ENCODE data around the gene PHF19.

The PHF19 gene

GRCh38 chr9:120818595-120818994 lies 58.4 kb downstream of the PHF19 start:
- Histone ChIP-seq H3K36me3 (ENCODE audit: control insufficient read depth in 2 of 2, insufficient read depth in 2 of 2, low read length in 2 of 2) (peaks cover 33 to 40% of the 10 kb centered on the region in 2 donors), H3K27ac (ENCODE audit: low read depth in 2 of 2, low read length in 2 of 2) (no peak overlapping the region), H3K4me3 (ENCODE audit: low read length in 2 of 2) (no peak overlapping the region), H3K9ac (ENCODE audit: low read depth in 1 of 2, low read length in 2 of 2) (no peak overlapping the region), H3K27me3 (ENCODE audit: control insufficient read depth in 2 of 2, insufficient read depth in 2 of 2, low read length in 2 of 2) (no peaks in the 10 kb centered on the region), H3K4me1 (ENCODE audit: control insufficient read depth in 2 of 2, insufficient read depth in 2 of 2, low read length in 2 of 2) (no peaks in the 10 kb centered on the region), H3K9me3 (ENCODE audit: control insufficient read depth in 2 of 2, low read length in 2 of 2) (no peaks in the 10 kb centered on the region)

- H3K27ac ChIP-seq (ENCODE audit: low read depth in 2 of 2, low read length in 2 of 2), result no peak overlapping the region
- no peaks in the 10 kb centered on the region for H3K9me3 ChIP-seq (ENCODE audit: control insufficient read depth in 2 of 2, low read length in 2 of 2)
- H3K4me3 ChIP-seq (ENCODE audit: low read length in 2 of 2), result no peak overlapping the region
- H3K9ac ChIP-seq (ENCODE audit: low read depth in 1 of 2, low read length in 2 of 2), result no peak overlapping the region
- peaks cover 17 to 19% of the 10 kb centered on the region in 2 donors for H3K36me3 ChIP-seq (ENCODE audit: control insufficient read depth in 2 of 2, insufficient read depth in 2 of 2, low read length in 2 of 2)
- H3K4me1 ChIP-seq (ENCODE audit: control insufficient read depth in 2 of 2, insufficient read depth in 2 of 2, low read length in 2 of 2), result no peaks in the 10 kb centered on the region
- H3K27me3 ChIP-seq (ENCODE audit: control insufficient read depth in 2 of 2, insufficient read depth in 2 of 2, low read length in 2 of 2), result no peaks in the 10 kb centered on the region
Observed at GRCh38 chr9:120815075-120815474, 61.9 kb downstream of the PHF19 start.

- H3K27me3 ChIP-seq (ENCODE audit: control insufficient read depth in 2 of 2, insufficient read depth in 2 of 2, low read length in 2 of 2), result no peaks in the 10 kb centered on the region
Observed at GRCh38 chr9:120808931-120809330, 68.1 kb downstream of the PHF19 start.

GRCh38 chr9:120807607-120808379 lies 69.2 kb downstream of the PHF19 start:
- Histone ChIP-seq H3K9me3 (ENCODE audit: control insufficient read depth in 2 of 2, low read length in 2 of 2) (peaks cover 2 to 8% of the 10 kb centered on the region in 2 donors), H3K9ac (ENCODE audit: low read depth in 1 of 2, low read length in 2 of 2) (no peak overlapping the region), H3K4me3 (ENCODE audit: low read length in 2 of 2) (no peak overlapping the region), H3K27me3 (ENCODE audit: control insufficient read depth in 2 of 2, insufficient read depth in 2 of 2, low read length in 2 of 2) (no peaks in the 10 kb centered on the region), H3K4me1 (ENCODE audit: control insufficient read depth in 2 of 2, insufficient read depth in 2 of 2, low read length in 2 of 2) (no peaks in the 10 kb centered on the region), H3K27ac (ENCODE audit: low read depth in 2 of 2, low read length in 2 of 2) (no peak overlapping the region), H3K36me3 (ENCODE audit: control insufficient read depth in 2 of 2, insufficient read depth in 2 of 2, low read length in 2 of 2) (no peaks in the 10 kb centered on the region)

More at GRCh38 chr9:120808931-120809330, 68.1 kb downstream of the PHF19 start:
- H3K4me1 ChIP-seq (ENCODE audit: control insufficient read depth in 2 of 2, insufficient read depth in 2 of 2, low read length in 2 of 2), result no peaks in the 10 kb centered on the region
- H3K9ac ChIP-seq (ENCODE audit: low read depth in 1 of 2, low read length in 2 of 2), result no peak overlapping the region
- no peaks in the 10 kb centered on the region for H3K36me3 ChIP-seq (ENCODE audit: control insufficient read depth in 2 of 2, insufficient read depth in 2 of 2, low read length in 2 of 2)
- no peak overlapping the region for H3K4me3 ChIP-seq (ENCODE audit: low read length in 2 of 2)
- H3K27ac ChIP-seq (ENCODE audit: low read depth in 2 of 2, low read length in 2 of 2), result no peak overlapping the region
- H3K9me3 ChIP-seq (ENCODE audit: control insufficient read depth in 2 of 2, low read length in 2 of 2), result peaks cover 2 to 8% of the 10 kb centered on the region in 2 donors

Measured in mucosa of rectum (tissue), 2 donors.